GM18508 (cell line): ENCODE results near the gene OR10K1.
"Not testable (repeated sequence)": the region's sequence is repeated elsewhere in the genome, so short reads cannot be mapped to it uniquely, and the experiment has no call there.

Experiments used
- ATAC-seq: cut with Tn5 transposase; IDR thresholded peaks from one replicate; pipeline ENCODE4 v1.9.1; 2021; ENCODE audit warnings: moderate number of reproducible peaks; ENCODE audit not compliant: insufficient read depth, unreplicated experiment

OR10K1 gene, protein sequence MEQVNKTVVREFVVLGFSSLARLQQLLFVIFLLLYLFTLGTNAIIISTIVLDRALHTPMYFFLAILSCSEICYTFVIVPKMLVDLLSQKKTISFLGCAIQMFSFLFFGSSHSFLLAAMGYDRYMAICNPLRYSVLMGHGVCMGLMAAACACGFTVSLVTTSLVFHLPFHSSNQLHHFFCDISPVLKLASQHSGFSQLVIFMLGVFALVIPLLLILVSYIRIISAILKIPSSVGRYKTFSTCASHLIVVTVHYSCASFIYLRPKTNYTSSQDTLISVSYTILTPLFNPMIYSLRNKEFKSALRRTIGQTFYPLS

DNA sequence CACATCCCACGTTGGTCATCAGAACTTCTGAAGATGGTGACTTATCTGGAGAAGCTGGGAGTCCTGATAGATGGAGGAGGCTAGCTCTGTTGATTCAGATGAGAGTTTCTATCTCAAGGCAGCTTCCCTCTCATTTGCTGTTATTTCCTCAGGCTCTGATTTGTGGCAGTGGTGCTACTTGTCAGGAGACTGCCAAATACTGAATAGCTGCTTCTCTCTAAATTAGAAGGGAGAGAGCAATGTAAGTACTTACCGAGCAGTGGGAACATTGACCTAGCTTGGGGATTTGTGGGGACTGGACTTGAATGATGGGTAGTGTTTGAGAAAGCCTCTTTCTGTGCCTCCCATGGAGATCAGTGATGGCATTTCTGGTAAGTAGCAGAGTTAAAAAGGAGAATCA lies at the start of gene OR10K1:
TSS of gene OR10K1 (plus strand) at position 301 of the 400 bp plus-strand sequence. CDS start 3,728 bp downstream, outside the sequence.
- no peak for ATAC-seq

DNA sequence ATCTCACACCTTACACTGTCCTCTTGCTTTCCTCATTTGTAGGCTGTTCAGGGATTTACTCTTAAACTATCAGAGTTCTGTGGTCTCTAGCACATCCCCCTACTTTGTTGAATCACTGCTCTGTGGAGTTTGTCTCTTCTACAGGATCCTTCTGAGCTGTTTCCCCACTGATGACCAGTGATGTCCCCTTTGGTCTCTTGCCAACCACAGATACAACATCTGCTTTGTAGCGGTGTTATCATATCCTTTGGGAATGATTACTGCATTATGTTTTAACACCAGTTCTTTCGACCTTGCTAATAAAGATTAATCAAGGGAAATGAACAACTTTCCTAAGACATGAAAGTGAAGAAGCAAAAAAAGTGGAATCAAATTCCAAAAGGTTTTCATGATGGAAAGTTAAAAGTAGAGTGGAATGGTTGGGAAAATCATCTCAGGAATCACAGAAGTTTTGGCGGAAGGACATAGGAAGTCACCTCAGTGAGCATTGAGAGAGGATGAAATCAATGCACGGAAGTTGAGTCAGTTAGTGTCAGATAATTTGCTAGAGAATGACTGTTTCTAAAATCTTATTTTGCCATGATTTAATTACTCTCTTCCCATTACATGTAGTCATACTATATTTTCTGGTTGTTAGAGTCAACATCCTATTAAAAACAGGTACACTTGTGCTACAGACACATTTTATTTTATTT lies 46.8 kb upstream of the OR10K1 start:
- ATAC-seq, result no peak

DNA sequence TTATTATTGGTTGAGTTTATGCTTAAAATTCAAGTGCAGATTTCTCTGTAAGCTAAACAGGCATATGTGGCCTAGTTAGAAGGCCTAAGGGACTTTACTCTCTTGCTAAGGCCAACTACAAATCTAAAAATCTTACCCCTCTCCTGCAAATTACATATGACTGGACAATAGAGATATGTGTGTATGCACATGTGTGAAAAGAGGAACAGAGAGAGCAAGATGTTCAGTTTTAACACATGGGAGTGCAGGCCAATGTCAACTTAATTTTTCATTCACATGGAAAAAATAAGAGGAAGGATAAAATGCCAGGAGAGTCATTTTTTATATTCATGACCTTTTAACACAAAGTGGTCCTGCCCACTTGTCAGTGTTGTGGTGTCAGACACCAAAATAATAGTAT lies 44.0 kb upstream of the OR10K1 start:
- ATAC-seq, result no peak

DNA sequence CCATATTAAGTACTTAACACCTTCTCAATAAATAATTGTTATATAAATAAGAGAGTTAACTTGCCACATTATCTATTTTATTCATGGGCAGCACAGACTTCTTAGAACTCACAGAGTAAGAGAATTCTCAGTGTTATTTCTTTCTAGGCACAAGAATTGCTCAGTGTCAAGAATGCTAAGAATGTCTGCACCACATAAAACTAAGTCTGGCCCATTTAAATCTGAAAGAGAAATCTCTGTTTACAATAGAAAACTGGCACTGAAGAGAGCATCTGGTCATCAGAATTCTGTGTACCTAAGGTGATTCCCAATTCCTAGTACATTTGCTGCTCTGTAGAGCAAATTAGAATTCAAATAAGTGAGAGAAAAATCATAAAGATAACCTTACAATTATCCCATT lies 39.4 kb upstream of the OR10K1 start:
- no peak for ATAC-seq

DNA sequence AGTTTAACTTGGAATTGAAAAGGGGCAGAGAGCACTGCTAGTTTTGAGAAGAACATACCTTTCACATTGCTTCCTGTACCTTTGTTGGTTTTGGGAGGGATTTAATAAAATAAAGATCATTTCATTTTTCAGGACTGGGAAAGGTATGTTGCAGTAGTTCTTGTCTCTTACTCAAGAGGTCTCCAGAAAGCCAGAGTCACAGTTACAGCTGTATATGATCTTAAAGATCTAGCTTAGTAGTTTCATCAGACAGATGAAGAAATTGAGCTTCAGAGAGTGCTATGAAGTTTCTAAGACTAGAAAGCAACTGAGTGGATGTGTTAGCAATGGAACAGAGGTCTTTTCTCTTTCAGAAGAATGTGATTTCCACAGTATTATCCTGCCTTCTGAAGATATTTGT lies 36.6 kb upstream of the OR10K1 start:
- ATAC-seq, result no peak

DNA sequence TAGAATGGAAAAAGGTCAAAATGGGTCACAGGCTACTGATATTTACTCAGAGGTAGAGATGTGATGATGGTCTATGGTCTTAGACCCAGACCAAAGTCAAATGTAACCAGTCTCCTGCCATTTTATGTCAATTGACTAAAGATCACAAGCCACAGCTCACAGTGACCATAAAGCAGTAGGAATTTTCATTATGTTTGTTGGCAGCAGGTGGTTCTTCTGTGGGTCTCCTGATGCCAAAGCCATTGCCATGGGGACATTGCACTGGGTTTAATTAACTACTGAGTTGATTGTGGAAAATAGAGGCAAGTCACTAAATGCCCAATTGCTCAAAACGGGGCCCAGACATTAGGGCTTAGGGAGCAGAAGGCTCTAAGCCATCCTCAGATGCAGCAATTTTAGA lies 35.5 kb upstream of the OR10K1 start, which contains the start of gene OR10K2:
TSS of gene OR10K2 (minus strand) at position 101 of the 400 bp plus-strand sequence. CDS start 5,371 bp downstream, outside the sequence.
- no peak for ATAC-seq

DNA sequence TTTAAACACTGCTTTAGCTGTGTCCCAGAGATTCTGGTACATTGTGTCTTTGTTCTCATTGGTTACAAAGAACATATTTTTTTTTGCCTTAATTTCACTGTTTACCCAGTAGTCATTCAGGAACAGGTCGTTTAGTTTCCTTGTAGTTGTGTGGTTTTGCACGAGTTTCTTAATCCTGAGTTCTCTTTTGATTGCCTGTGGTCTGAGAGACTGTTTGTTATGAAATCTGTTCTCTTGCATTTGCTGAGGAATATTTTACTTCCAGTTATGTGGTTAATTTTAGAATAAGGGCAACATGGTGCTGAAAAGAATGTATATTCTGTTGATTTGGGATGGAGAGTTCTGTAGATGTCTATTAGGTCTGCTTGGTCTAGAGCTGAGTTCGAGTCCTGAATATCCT lies 31.5 kb upstream of the OR10K1 start:
- not testable (repeated sequence) for ATAC-seq

DNA sequence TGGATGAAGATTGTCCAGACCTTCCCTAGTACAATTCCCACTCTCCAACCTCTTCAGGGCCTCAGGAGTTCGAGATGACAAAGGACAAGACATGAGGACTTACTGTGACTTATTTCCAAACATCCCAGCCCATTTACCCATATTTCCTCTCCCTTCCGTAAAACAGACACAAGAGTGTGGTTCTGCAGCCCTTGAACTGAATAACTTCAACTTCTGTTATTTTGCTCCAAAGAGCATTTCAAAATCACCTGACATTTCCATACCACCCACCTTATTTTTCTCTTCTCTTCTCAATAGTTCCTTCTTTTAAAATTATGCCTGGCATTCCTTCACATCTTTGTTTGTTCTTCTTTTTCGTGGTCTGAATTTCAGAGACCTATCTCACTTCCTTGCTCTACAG lies 26.9 kb upstream of the OR10K1 start:
- ATAC-seq, result no peak

DNA sequence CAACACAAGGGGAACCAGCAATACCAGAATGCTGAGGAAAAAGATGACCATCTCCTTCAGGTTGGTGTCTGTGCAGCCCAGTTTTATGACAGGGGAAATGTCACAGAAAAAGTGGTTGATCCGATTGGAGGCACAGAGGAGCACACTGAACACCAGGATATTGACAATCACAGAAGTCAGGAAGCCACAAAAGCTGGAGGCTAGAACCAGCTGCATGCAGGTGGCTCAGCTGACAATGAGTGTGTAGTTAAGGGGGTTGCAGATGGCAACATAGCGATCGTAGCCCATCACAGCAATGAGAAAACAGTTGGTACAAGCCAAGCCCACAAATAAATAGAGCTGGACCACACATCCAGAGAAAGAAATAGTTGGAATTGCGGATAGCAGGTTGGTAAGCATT lies 16.3 kb upstream of the OR10K1 start:
- no peak for ATAC-seq

DNA sequence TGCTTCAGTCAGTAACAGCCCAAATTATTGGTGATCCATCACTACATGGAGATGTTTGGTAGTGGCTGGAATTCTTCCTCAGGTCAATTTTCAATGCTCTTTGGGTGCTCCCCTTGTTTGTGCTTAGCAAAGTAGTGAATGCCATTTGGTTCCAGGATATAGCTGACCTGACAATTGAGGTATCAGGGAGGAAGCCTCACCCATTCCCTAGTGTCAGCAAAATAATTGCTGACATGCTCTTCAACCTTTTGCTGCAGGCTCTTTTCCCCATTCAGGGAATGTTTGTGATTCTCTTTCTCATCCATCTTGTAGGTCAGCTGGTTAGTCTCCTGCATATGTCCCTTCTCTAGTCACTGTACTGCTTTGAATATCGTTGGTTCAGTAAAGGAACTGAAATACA lies 7.1 kb upstream of the OR10K1 start:
- no peak for ATAC-seq

DNA sequence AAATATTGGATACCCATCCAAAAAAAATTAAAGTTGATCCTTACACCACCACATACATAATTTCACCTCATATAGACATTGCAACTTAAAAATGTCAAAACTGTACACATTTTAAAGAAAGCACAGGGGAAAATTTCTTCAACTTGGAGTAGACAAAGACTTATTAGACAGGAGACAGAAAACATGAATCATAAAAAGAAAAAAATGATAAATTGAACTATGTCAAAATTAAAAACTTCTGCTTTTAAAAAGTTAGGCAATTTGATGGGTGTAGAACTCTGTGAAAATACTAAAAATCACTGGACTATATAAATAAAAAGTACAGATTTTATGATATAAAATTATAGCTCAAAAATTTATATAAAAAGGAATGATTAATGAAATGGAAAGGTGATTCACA lies 4.4 kb upstream of the OR10K1 start:
- no peak for ATAC-seq

DNA sequence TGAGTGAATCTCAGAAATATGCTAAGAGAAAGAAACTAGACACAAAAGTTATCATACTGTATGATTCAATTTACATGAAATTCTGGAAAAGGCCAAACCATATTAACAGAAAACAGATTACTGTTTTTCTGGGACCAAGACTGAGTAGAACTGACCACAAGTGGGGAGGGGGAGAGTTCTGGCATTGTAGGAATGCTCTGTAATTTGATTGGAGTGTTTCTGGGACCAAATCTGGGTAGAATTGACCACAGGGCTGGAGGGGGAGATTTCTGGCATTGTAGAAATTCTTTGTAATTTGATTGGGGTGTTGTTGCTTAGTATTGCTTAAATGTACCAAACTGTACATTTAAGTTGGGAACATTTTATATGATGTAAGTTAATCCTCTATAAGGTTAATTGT lies 3.4 kb upstream of the OR10K1 start:
- ATAC-seq, result no peak

DNA sequence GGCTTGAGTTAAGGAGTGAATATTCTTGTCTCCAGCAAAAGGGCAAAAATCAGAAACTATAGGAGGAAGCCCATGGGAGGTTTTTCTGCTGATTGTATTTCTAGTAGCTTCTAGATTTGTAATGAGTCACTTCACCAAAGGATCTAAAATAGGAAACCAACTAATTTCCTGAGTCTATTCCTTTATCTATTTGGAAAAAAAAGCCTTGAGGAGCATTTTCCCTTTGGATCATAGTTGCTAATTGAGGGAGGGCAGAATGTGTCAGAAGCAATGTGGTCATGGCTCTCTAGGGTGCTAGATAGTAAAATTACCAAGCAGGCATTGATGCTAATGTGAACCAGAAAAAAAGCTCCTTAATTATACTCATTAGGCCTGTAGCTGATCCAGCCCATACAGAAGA lies 10.3 kb downstream of the OR10K1 start, which contains the start of gene OR10R2:
TSS of gene OR10R2 (plus strand) at position 301 of the 400 bp plus-strand sequence. CDS start 106 bp downstream, outside the sequence.
- ATAC-seq, result no peak

DNA sequence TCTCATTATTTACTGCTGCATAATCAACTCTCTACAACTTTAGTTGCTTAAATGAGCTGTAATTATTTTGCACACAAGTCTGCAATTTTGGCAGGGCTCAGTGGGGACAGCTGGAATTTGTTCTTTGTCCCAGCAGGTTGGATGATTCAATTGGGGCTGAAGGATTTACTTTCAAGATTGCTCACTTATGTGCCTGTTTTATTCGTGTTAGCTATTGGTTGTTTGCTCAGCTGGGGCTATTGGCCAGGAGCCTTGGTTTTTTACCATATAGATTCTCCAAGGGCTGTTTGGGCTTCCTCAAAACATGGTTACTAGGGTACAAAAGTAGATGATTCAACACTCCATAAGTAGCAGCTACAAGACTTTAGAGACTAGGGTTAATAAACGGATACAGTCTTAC lies 23.8 kb downstream of the OR10K1 start:
- ATAC-seq, result no peak

DNA sequence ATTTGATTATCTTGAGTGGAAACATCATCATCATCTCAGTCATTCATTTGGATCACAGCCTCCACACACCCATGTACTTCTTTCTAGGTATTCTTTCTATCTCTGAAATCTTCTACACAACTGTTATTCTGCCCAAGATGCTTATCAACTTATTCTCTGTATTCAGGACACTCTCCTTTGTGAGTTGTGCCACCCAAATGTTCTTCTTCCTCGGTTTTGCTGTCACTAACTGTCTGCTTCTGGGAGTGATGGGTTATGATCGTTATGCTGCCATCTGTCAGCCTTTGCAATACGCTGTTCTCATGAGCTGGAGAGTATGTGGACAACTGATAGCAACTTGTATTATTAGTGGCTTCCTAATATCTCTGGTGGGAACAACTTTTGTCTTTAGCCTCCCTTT lies 29.7 kb downstream of the OR10K1 start:
- ATAC-seq, result no peak

DNA sequence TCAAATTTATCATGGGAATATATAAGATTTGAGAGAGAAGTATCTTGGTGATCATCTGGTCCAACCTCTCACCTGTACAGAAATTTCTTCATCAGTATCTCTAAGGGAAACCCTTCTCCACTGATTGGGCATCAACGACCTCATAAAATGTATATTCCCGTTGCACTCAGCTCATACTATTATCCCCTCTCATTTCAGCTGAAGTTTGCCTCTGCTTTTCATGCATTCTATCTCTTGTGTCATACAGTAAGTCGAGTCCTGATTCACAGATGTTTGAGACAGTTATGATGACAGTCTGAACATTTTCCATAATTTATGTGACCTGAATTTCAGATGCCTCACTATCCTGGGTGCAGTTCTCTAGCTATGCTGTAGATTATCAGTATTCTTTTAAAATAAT lies 31.4 kb downstream of the OR10K1 start:
- no peak for ATAC-seq

DNA sequence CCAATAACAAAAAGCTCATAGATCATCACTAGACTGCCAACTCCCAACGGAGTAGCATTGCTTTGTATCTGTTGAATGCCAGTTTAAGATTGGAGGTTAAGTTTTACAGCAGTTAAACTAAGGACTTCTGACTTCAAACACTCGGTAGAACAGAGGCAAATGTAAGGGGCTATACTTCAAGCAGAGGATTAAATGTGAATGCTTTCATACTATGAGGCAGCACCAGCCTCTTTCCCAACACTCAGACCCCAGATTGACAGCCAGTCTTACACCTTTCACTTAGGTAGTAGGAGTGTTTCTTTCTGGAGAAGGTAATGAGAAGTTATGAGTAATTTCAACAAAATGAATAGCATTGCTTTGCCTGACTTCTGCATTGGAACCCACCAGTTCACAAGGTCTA lies 33.2 kb downstream of the OR10K1 start:
- no peak for ATAC-seq

DNA sequence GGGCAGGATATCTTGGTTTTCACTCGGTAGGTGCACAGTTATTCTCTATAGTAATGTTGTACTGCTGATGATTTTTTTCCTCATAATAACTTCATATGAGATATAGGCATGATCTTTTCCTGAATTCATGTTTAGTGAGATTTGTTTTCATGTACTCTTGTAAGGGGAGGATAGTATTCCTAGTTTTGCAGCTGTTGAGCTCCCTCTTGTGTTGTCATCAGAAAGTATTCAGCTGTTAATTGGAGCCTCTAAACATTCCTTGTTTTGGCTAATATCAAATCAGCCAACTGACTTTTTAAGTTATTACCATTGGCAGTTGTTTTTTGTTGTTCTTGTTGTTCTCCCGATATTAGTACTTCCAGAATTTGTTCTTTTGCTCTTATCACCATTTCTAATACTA lies 34.7 kb downstream of the OR10K1 start:
- no peak for ATAC-seq

DNA sequence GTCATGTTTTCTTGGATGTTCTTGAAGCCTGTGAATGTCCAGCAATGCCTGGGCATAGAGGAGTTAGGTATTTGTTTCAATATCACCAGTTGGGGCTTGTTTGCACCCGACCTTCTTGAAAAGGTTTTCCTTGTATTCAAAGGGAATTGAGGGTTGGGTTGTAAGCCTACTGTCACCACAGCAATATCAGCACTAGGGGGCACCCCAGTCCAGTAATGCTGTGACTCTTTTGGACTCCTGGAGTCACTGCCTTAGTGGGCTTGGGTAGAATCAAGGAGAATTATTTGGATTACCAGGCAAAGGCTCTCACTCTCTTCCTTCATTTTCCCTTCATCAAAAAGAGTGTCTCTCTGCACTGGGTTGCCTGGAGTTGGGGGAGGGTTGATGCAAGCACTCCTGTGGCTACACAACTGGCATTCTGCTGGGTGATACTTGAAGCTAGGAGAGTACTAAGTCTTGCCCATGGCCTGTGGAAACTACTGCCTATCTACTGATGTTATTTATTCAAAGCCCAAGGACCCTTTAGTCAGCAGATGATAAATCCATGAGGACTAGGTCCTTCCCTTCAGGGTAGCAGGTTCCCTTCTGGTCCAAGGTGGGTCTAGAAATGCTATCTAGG lies 44.8 kb downstream of the OR10K1 start:
- ATAC-seq, result no peak

DNA sequence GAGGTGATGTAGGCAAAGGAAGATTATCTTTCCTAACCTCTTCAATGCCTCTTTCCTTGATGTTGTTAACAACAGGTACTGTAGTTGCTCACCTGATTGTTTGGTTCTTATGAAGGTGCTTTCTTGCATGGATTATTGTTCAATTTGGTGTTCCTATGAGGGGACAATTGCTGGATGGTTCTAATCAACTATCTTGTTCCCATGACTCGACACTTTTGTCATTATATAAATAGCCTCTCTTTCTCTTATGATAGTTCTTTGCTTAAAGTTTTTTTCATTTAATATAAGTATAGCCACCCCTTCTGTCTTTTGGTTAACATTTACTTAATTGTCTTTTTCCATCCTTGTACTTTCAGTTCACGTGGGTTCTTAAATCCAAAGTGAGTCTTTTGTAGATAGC lies 45.9 kb downstream of the OR10K1 start:
- no peak for ATAC-seq

DNA sequence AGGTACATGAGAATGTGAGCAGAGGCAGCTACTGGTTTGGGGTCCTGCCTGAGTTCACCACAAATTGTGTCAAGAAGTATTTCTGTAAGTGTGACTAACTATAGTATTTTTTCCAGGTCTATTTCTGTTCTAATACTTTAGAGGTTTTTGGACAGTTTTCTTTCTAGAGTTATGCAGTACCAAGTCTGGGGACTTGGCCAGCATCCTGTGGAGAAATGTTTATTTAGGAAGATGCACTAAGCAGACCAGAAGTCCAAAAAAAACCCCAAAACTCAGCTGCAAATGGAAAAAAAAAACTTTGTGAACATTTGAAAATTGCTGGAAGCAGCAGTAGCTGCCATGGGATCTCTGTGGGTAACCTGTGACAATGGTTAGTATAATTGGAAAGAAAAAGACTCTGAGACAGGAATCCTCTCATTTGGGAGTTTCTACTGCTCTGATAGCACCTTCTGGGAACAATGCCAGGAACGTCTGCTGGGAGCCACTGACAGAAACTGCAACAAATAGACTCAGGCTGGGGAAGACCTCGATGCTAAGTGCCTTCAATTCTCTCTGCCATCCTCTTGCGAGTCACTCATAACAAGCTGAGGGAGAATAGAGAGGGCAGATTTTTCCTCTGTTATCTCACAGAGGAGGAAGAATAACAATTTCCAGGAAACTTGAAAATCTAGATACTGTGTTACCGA lies 48.0 kb downstream of the OR10K1 start:
- ATAC-seq, result no peak
